ENCODE results near the gene NUDT2. TPM values are rescaled to one million over a fixed set of nuclear protein-coding genes. Genes with fewer than 3 reads are reported as not detected.
A peak's percentile ranks its signal among the peaks of the same experiment; 100 is the strongest.
"Not testable (repeated sequence)": the region's sequence is repeated elsewhere in the genome, so short reads cannot be mapped to it uniquely, and the experiment has no call there.

The NUDT2 gene
- total RNA-seq, 2 experiments from 2014 or later, result 17.5 to 19.7 TPM

DNA sequence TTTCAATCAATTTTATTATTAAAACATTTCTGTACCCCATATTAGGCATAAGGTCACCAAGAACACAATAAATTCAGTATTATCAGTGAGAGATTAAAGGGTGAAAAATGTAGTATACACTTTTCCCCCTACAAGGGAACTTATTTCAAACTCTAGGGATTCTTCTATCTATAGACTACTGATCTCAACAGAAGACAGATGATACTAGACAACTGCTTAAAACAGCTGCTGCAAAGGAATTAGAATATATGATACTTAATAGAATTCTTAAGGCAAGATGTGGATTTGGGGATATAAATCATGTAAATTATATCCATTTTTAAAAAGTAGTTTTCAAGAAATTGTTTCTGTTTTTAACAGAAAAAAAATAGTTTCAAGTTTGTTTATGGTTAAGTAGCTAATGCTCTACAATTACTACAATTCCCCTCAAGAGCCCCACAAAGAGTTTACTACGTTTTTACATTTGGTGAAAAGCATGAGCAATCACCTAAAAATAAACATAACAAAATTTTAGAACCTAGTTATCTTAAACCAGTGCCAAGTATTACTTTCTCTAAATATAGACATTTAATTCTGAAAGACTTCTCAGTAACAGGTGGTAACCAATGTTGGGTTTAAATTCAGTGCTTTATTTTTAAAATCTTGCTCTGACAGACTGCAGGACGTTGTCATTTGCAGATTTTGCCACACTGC is 6.3 kb upstream of the NUDT2 start:
- ChIA-PET CTCF (no interaction called here), POLR2A (no interaction called here)
- Mint-ChIP-seq H3K4me1 (peaks cover 18% of the 10 kb centered on the region), H3K36me3 (ENCODE audit: low read depth) (no peaks in the 10 kb centered on the region), H3K27me3 (no peaks in the 10 kb centered on the region), H3K27ac (no peak overlapping the region), H3K4me3 (no peak overlapping the region), H3K9me3 (no peaks in the 10 kb centered on the region)
- DNase-seq, result no peak

DNA sequence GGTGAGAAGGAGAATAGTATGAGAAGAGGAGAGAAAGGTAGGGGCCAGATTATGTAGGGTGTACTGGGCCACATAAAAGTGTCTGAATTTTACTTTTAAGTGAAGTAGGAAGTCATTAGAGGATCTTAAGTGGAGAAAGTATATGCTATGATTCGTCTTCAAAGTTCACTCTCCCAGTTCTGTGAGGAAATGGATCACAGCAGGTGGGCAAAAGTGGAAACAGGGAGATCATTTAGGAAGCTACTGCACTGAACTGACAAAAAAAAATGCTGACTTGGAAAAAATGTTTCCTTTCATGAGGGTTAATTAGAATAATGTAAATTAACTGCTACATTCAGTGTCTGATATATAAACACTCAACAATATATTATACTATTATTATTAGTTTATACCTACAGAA is 2.7 kb upstream of the NUDT2 start:
- POLR2A ChIA-PET, result no interaction called here
- CTCF ChIA-PET, result no interaction called here
- H3K36me3 Mint-ChIP-seq (ENCODE audit: low read depth), result peaks cover 1% of the 10 kb centered on the region
- no peaks in the 10 kb centered on the region for H3K9me3 Mint-ChIP-seq
- DNase-seq, result no peak
- peaks cover 28% of the 10 kb centered on the region for H3K4me1 Mint-ChIP-seq
- H3K4me3 Mint-ChIP-seq, result no peak overlapping the region
- no peaks in the 10 kb centered on the region for H3K27me3 Mint-ChIP-seq
- no peak overlapping the region for H3K27ac Mint-ChIP-seq

- H3K36me3 Mint-ChIP-seq (ENCODE audit: low read depth), result peaks cover 1% of the 10 kb centered on the region
- no peaks in the 10 kb centered on the region for H3K27me3 Mint-ChIP-seq
- H3K4me1 Mint-ChIP-seq, result peaks cover 39% of the 10 kb centered on the region
- CTCF ChIA-PET, result interaction anchor here (1.2 to 1.4 kb wide), 2 partner anchors 9 to 15 kb away, joined by 3 read pairs; no protein-coding TSS in a partner anchor
- POLR2A ChIA-PET, result no interaction called here
- DNase-seq, result no peak
- peak overlapping the region; percentile 97 for H3K4me3 Mint-ChIP-seq
- H3K9me3 Mint-ChIP-seq, result no peaks in the 10 kb centered on the region
- peak overlapping the region; percentile 95 for H3K27ac Mint-ChIP-seq
These were observed 826 bp upstream of the NUDT2 start for GRCh38 chr9:34328500-34328986.

- no peak overlapping the region for H3K27ac Mint-ChIP-seq
- peaks cover 40% of the 10 kb centered on the region for H3K4me1 Mint-ChIP-seq
- H3K9me3 Mint-ChIP-seq, result no peaks in the 10 kb centered on the region
- no peak for DNase-seq
- H3K4me3 Mint-ChIP-seq, result peak overlapping the region; percentile 22
- ChIA-PET CTCF (interaction anchor here (0.6 to 6.0 kb wide), 3 partner anchors 14 to 49 kb away, joined by 3 to 43 read pairs (median 4); no protein-coding TSS in a partner anchor), POLR2A (no interaction called here)
- peaks cover 1% of the 10 kb centered on the region for H3K36me3 Mint-ChIP-seq (ENCODE audit: low read depth)
- H3K27me3 Mint-ChIP-seq, result no peaks in the 10 kb centered on the region
These were observed 1.8 kb downstream of the NUDT2 start for GRCh38 chr9:34331196-34331595.

DNA sequence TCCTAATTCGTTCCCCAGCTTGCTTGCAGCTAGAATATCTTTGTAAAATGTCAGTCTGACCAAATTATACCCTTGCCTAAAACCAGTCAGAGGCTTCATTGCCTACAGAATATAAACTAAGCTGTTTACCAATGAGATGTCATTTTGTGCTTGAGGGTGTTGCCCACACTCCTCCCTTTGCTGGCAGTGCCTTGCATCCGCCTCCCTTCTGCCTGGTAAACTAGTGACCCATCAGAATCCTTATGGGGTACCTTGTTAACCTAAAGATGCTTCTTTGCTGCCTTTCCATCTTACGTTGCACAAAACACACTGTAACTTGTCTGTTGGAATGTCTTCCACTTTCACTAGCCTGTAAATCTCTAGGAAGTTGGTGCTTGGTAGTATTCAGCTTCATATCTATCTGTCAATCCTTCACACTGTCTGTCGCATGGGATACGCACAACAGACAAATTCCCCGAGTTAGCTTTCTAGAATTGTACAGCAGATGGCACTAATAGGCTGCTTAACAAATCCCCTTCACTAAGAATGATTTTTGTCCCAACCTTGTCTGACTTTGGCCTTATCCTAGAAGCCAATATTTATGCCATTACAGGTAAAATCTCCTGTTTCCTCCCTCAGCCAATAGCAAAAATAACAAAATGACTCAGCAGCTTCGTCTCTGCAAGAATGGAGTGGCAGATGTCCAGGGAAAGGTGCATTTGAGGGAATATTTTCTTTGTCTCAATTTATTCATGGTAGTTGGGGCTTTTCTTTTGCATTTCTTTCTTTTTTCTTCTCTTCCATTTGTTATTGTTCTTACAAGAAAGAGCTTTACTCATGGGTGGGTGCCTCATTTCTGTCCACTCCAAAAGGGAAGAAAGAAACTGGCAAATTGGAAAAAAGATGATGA is 3.0 kb downstream of the NUDT2 start:
- peak overlapping the region; percentile 12 for H3K4me3 Mint-ChIP-seq
- no peaks in the 10 kb centered on the region for H3K9me3 Mint-ChIP-seq
- H3K4me1 Mint-ChIP-seq, result peaks cover 32% of the 10 kb centered on the region
- peak; percentile 27 for DNase-seq
- peak overlapping the region; percentile 16 for H3K27ac Mint-ChIP-seq
- H3K27me3 Mint-ChIP-seq, result no peaks in the 10 kb centered on the region
- peaks cover 1% of the 10 kb centered on the region for H3K36me3 Mint-ChIP-seq (ENCODE audit: low read depth)
- POLR2A ChIA-PET, result no interaction called here
- CTCF ChIA-PET, result interaction anchor here (0.9 to 6.0 kb wide), 6 partner anchors 9 to 164 kb away, joined by 3 to 43 read pairs (median 4); no protein-coding TSS in a partner anchor

DNA sequence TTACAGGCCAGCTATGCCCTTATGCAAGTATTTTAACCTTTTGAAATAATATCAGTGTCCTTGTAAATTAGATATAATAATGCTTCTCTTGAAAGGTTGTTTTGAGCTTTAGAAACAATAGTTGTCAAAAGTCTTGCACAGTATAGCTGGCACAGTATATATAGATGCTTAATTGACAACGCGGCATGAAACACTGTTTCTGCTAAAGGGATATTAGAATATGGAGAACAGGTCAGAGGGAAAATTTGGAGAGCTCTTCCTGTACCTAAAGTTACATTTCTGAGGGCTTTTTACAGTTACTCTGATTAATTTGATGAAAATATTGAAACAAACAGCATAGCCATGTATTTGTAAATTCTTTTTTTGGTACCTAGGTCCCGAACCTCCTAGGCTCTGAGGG is 4.5 kb downstream of the NUDT2 start:
- H3K27me3 Mint-ChIP-seq, result no peaks in the 10 kb centered on the region
- ChIA-PET POLR2A (no interaction called here), CTCF (interaction anchor here (1.6 to 6.0 kb wide), 3 partner anchors 13 to 47 kb away, joined by 4 to 43 read pairs (median 6); no protein-coding TSS in a partner anchor)

DNA sequence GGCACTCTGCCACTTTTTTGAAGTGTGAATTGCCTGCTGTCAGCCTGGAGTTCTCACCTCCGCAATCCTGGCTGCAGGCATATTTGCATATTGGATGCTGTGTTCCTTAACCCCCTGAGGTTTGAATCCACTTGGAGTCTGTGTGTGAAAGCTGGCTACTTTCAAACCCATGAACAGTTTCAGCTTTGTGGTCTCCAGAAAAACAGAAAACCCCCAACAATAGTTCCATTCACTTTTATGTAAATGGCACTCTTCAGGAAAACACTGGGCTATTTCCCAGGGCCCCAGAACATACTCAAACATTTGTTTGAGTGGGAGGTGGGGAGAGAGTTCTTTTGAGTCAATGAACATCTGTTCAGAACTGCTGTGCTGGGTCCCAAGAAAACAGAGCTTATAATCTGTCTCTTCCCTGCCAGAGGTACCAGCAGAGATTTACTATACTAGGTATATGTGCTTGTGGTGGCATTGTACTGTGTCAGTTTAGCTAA is 5.0 kb downstream of the NUDT2 start:
- ChIA-PET POLR2A (no interaction called here), CTCF (interaction anchor here (0.8 to 6.0 kb wide), 6 partner anchors 10 to 46 kb away, joined by 3 to 43 read pairs (median 4); no protein-coding TSS in a partner anchor)
- Mint-ChIP-seq H3K4me3 (no peak overlapping the region), H3K9me3 (no peaks in the 10 kb centered on the region), H3K36me3 (ENCODE audit: low read depth) (peaks cover 13% of the 10 kb centered on the region), H3K27ac (no peak overlapping the region), H3K27me3 (no peaks in the 10 kb centered on the region), H3K4me1 (peaks cover 24% of the 10 kb centered on the region)
- DNase-seq, result no peak

More for the DNA sequence above, 4.5 kb downstream of the NUDT2 start:
- Mint-ChIP-seq H3K4me3 (no peak overlapping the region), H3K9me3 (no peaks in the 10 kb centered on the region), H3K27ac (no peak overlapping the region), H3K36me3 (ENCODE audit: low read depth) (peaks cover 8% of the 10 kb centered on the region), H3K4me1 (peaks cover 24% of the 10 kb centered on the region)
- DNase-seq, result no peak

DNA sequence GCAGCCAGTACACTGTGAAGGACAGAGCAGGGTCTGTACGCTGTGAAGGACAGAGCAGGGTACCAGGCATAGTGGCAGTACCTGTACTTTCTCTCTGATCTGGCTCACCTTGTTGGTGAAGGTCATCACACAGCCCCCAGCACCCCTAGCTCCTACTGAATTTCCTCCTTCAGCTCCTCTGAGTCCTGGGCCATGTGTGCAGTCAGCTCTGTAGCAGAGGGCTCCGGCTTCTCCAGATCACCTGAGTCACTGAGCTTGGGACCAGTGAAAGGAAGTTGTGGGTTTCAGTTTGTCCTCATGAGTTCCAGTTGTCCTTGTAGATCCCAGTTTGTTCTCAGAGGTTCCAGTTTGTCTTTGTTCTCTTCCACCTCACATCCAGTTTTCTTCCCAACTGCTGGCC is 5.5 kb downstream of the NUDT2 start:
- Mint-ChIP-seq H3K27me3 (no peaks in the 10 kb centered on the region), H3K4me3 (no peak overlapping the region), H3K4me1 (peaks cover 23% of the 10 kb centered on the region), H3K27ac (no peak overlapping the region), H3K36me3 (ENCODE audit: low read depth) (peaks cover 12% of the 10 kb centered on the region), H3K9me3 (no peaks in the 10 kb centered on the region)
- DNase-seq, result no peak
- ChIA-PET CTCF (interaction anchor here (0.5 to 6.0 kb wide), 6 partner anchors 9 to 273 kb away, joined by 3 to 43 read pairs (median 4); no protein-coding TSS in a partner anchor), POLR2A (no interaction called here)

DNA sequence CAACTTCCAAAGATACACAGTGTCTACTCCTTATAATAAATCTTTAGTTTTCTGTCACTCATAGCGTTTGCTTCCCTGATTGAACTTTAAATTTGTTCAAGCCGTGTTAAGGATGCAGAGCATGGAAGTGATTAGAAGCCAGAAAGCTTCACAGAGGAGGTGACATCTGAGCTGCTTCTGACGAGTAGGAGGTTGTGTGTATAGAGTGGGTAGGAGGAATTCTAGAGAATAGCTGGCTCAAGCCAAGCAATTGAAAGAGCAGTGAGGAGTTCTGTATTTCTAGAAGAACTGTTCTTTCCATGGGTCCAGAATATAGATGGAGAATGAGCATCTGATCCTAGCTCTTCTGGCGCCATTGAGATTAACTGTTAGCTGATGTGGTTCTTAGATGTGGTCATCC is 6.0 kb downstream of the NUDT2 start:
- CTCF ChIA-PET, result interaction anchor here (0.5 to 6.0 kb wide), 6 partner anchors 9 to 274 kb away, joined by 3 to 43 read pairs (median 4); no protein-coding TSS in a partner anchor
- DNase-seq, result no peak
- H3K9me3 Mint-ChIP-seq, result no peaks in the 10 kb centered on the region
- H3K4me1 Mint-ChIP-seq, result peaks cover 20% of the 10 kb centered on the region
- POLR2A ChIA-PET, result interaction anchor here (0.8 kb wide), 1 partner anchor 69 kb away, joined by 3 read pairs; no protein-coding TSS in a partner anchor
- no peak overlapping the region for H3K4me3 Mint-ChIP-seq
- H3K36me3 Mint-ChIP-seq (ENCODE audit: low read depth), result peaks cover 16% of the 10 kb centered on the region
- H3K27ac Mint-ChIP-seq, result no peak overlapping the region
- no peaks in the 10 kb centered on the region for H3K27me3 Mint-ChIP-seq

GRCh38 chr9:34337403-34337802 is 8.0 kb downstream of the NUDT2 start:
- ChIA-PET POLR2A (interaction anchor here (0.6 kb wide), 1 partner anchor 77 kb away, joined by 7 read pairs; no protein-coding TSS in a partner anchor), CTCF (interaction anchor here (0.8 to 1.1 kb wide), 2 partner anchors 9 to 41 kb away, joined by 3 read pairs; no protein-coding TSS in a partner anchor)
- H3K36me3 Mint-ChIP-seq (ENCODE audit: low read depth), result peaks cover 19% of the 10 kb centered on the region
- no peak overlapping the region for H3K27ac Mint-ChIP-seq
- H3K27me3 Mint-ChIP-seq, result no peaks in the 10 kb centered on the region
- H3K4me1 Mint-ChIP-seq, result peaks cover 7% of the 10 kb centered on the region
- no peak for DNase-seq
- no peak overlapping the region for H3K4me3 Mint-ChIP-seq
- no peaks in the 10 kb centered on the region for H3K9me3 Mint-ChIP-seq

GRCh38 chr9:34338079-34338478 is 8.7 kb downstream of the NUDT2 start:
- H3K4me3 Mint-ChIP-seq, H3K4me1 Mint-ChIP-seq, DNase-seq, H3K9me3 Mint-ChIP-seq, H3K27ac Mint-ChIP-seq, H3K27me3 Mint-ChIP-seq: not testable (repeated sequence)
- POLR2A ChIA-PET, result interaction anchor here (0.6 kb wide), 1 partner anchor 77 kb away, joined by 7 read pairs; no protein-coding TSS in a partner anchor
- peaks cover 23% of the 10 kb centered on the region for H3K36me3 Mint-ChIP-seq (ENCODE audit: low read depth)
- CTCF ChIA-PET, result interaction anchor here (0.6 to 2.2 kb wide), 5 partner anchors 9 to 687 kb away, joined by 3 to 5 read pairs (median 3); partner anchors contain the start of gene MYORG

GRCh38 chr9:34338665-34339385 is 9.5 kb downstream of the NUDT2 start:
- Mint-ChIP-seq H3K4me3 (no peak overlapping the region), H3K27me3 (no peaks in the 10 kb centered on the region), H3K4me1 (peaks cover 2% of the 10 kb centered on the region), H3K27ac (no peak overlapping the region), H3K36me3 (ENCODE audit: low read depth) (peaks cover 30% of the 10 kb centered on the region), H3K9me3 (no peaks in the 10 kb centered on the region)
- ChIA-PET CTCF (interaction anchor here (1.4 to 2.2 kb wide), 2 partner anchors 18 to 37 kb away, joined by 3 to 5 read pairs; partner anchors contain the start of gene MYORG), POLR2A (no interaction called here)
- no peak for DNase-seq

Data from activated CD4-positive, alpha-beta T cell treated with anti-CD3 and anti-CD28 coated beads, Interleukin-2, amount 10 ng/mL, durations not matched to agents 7 days and 5 days (primary cell).